DND-41 (cell line): ENCODE measurements around the gene LIN9.

Source experiments
- ATAC-seq: fragments of 200-7000 bp; cut with Tn5 transposase; 3 replicates; pipeline ENCODE4 v1.9.1; 2021; ENCODE audit warnings: low read depth; ENCODE audit not compliant: insufficient read depth
- DNase-seq: peaks from one replicate; pipeline ENCODE4 v3.0.0-alpha.2; 2020
- H2AFZ ChIP-seq: 2 replicates; pipeline ENCODE4 v1.6.0; 2012; ENCODE audit warnings: low read depth, low read length
- H3K27ac ChIP-seq: 2 replicates; pipeline ENCODE4 v1.5.1; 2012; ENCODE audit warnings: low read length, inconsistent platforms
- H3K27me3 ChIP-seq: fragments of 200-600 bp; sonication (generic); 2 replicates; pipeline ENCODE4 v1.6.0; 2012; ENCODE audit warnings: low read length, mild to moderate bottlenecking, inconsistent platforms; ENCODE audit not compliant: insufficient read depth, poor library complexity
- H3K36me3 ChIP-seq: 2 replicates; pipeline ENCODE4 v1.5.1; 2012; ENCODE audit warnings: low read length, inconsistent platforms; ENCODE audit not compliant: insufficient read depth
- H3K4me1 ChIP-seq: 2 replicates; pipeline ENCODE4 v1.5.1; 2012; ENCODE audit warnings: mild to moderate bottlenecking, low read length; ENCODE audit not compliant: insufficient read depth
- H3K4me2 ChIP-seq: 2 replicates; pipeline ENCODE4 v1.6.0; 2012; ENCODE audit warnings: mild to moderate bottlenecking, moderate library complexity, low read length, inconsistent platforms; ENCODE audit not compliant: insufficient read depth
- H3K4me3 ChIP-seq, 2 experiments: fragments of 200-600 bp in 1 of 2; shearing (Covaris generic) in 1 of 2; 2 replicates each; pipeline ENCODE4 v1.5.1; 2012 to 2016; ENCODE audit warnings: inconsistent platforms in 2 of 2, low read length in 2 of 2, mild to moderate bottlenecking in 2 of 2, low read depth in 1 of 2, moderate library complexity in 1 of 2
- H3K79me2 ChIP-seq: 2 replicates; pipeline ENCODE4 v1.6.0; 2012; ENCODE audit warnings: low read length, inconsistent platforms; ENCODE audit not compliant: insufficient read depth
- H3K9ac ChIP-seq: 2 replicates; pipeline ENCODE4 v1.6.0; 2012; ENCODE audit warnings: low read depth, mild to moderate bottlenecking, inconsistent platforms, low read length, moderate library complexity
- H3K9me3 ChIP-seq: 2 replicates; pipeline ENCODE4 v1.5.1; 2012; ENCODE audit warnings: low read length, moderate library complexity, mild to moderate bottlenecking, inconsistent platforms; ENCODE audit not compliant: insufficient read depth, severe bottlenecking
- H4K20me1 ChIP-seq: 2 replicates; pipeline ENCODE4 v1.6.0; 2012; ENCODE audit warnings: low read length; ENCODE audit not compliant: insufficient read depth
- CTCF ChIP-seq: IDR thresholded peaks from 2 replicates; pipeline ENCODE4 v1.5.1; 2012; ENCODE audit warnings: borderline replicate concordance, low read length, moderate library complexity, mild to moderate bottlenecking; ENCODE audit not compliant: poor library complexity, severe bottlenecking; ENCODE audit errors: extremely low read depth
- EZH2 ChIP-seq: IDR thresholded peaks from 3 replicates; pipeline ENCODE4 v1.6.1; 2012; ENCODE audit warnings: borderline replicate concordance, low read depth, mild to moderate bottlenecking, moderate library complexity, low read length, inconsistent platforms; ENCODE audit not compliant: severe bottlenecking

The LIN9 gene

GRCh38 chr1:226195144-226195543 lies 113.8 kb downstream of the LIN9 start:
- ATAC-seq (no peak), DNase-seq (no peak)
- Histone ChIP-seq H3K27me3 (no peaks in the 10 kb centered on the region), H3K36me3 (no peaks in the 10 kb centered on the region), H3K4me2 (no peak overlapping the region), H3K4me1 (no peaks in the 10 kb centered on the region), H3K9ac (no peak overlapping the region), H3K27ac (no peak overlapping the region), H2AFZ (no peak overlapping the region), H4K20me1 (no peaks in the 10 kb centered on the region), H3K9me3 (no peaks in the 10 kb centered on the region), H3K79me2 (no peaks in the 10 kb centered on the region), H3K4me3 (no peak overlapping the region)
- TF ChIP-seq EZH2 (no peak), CTCF (no peak)

- H3K9ac ChIP-seq, result peak overlapping the region; percentile 92
- peak overlapping the region; percentile 86 for H3K27ac ChIP-seq
- peak overlapping the region; percentile 82 for H3K4me2 ChIP-seq
- ATAC-seq (no peak), DNase-seq (no peak)
- peak overlapping the region; percentile 91 for H2AFZ ChIP-seq
- H4K20me1 ChIP-seq, result no peaks in the 10 kb centered on the region
- TF ChIP-seq EZH2 (no peak), CTCF (no peak)
- peaks cover 49% of the 10 kb centered on the region for H3K79me2 ChIP-seq
- peaks cover 35% of the 10 kb centered on the region for H3K4me1 ChIP-seq
- no peaks in the 10 kb centered on the region for H3K27me3 ChIP-seq
- H3K36me3 ChIP-seq, result no peaks in the 10 kb centered on the region; the same call in none of the 2 replicates
- no peaks in the 10 kb centered on the region for H3K9me3 ChIP-seq
- H3K4me3 ChIP-seq, result peak overlapping the region; percentile 57 to 99
These were observed 121.6 kb downstream of the LIN9 start for GRCh38 chr1:226187380-226187779.

GRCh38 chr1:226187019-226187322 lies 122.0 kb downstream of the LIN9 start:
- Histone ChIP-seq H3K4me3 (peak overlapping the region; percentile 57 to 99), H4K20me1 (no peaks in the 10 kb centered on the region), H3K9ac (peak overlapping the region; percentile 92), H2AFZ (peak overlapping the region; percentile 91), H3K36me3 (no peaks in the 10 kb centered on the region; the same call in none of the 2 replicates), H3K4me1 (peaks cover 38% of the 10 kb centered on the region), H3K27me3 (no peaks in the 10 kb centered on the region), H3K9me3 (no peaks in the 10 kb centered on the region), H3K27ac (peak overlapping the region; percentile 86), H3K79me2 (peaks cover 53% of the 10 kb centered on the region), H3K4me2 (peak overlapping the region; percentile 82)
- TF ChIP-seq CTCF (no peak), EZH2 (no peak)
- ATAC-seq (no peak), DNase-seq (no peak)
